HEK293 (cell line): ENCODE measurements around the gene TTC7B.

ENCODE experiments used
- CTCF ChIA-PET: fragments of 350-600 bp; formaldehyde crosslinking; extraction: SDS; loops from one replicate; lab custom pipeline; 2021; ENCODE audit warnings: antibody characterized with exemption; lab: Yijun Ruan, JAX
- POLR2A ChIA-PET: fragments of 300-600 bp; formaldehyde crosslinking; extraction: SDS; loops from one replicate; lab custom pipeline; 2020; ENCODE audit warnings: antibody characterized with exemption, inconsistent platforms; lab: Yijun Ruan, JAX
- H3K27ac ChIP-seq: fragments of 200-500 bp; sonication (Bioruptor generic); 2 replicates; pipeline ENCODE4 v1.5.1; 2014; ENCODE audit warnings: low read depth, low read length, control low read depth, inconsistent platforms; ENCODE audit errors: extremely low read depth
- H3K36me3 ChIP-seq, 2 experiments: fragments of 200-500 bp in 1 of 2; sonication (Bioruptor generic) in 1 of 2; 1 replicate in 1 of 2; 2 replicates in 1 of 2; pipeline ENCODE4 v1.5.1; 2014 to 2017; ENCODE audit warnings: inconsistent platforms in 2 of 2, low read length in 2 of 2; ENCODE audit not compliant: control insufficient read depth in 2 of 2, insufficient read depth in 1 of 2
- H3K4me1 ChIP-seq: fragments of 200-500 bp; sonication (Bioruptor generic); 2 replicates; pipeline ENCODE4 v1.5.1; 2014; ENCODE audit warnings: mild to moderate bottlenecking, low read length, inconsistent platforms; ENCODE audit not compliant: control insufficient read depth, insufficient read depth
- H3K4me3 ChIP-seq: 2 replicates; pipeline ENCODE4 v1.5.1; 2011; ENCODE audit warnings: low read depth, mild to moderate bottlenecking, control low read depth, low read length, moderate library complexity
- H3K9me3 ChIP-seq: fragments of 200-500 bp; sonication (Bioruptor generic); 2 replicates; pipeline ENCODE4 v1.5.1; 2014; ENCODE audit warnings: low read depth, low read length, inconsistent platforms; ENCODE audit not compliant: control insufficient read depth, insufficient read depth
- EGR2 ChIP-seq: fragments of 450-650 bp; formaldehyde crosslinking; IDR thresholded peaks from 2 replicates; pipeline ENCODE4 v1.5.1; 2016; ENCODE audit warnings: low read depth, missing biosample characterization, missing genetic modification characterization
- GLI4 ChIP-seq: fragments of 450-650 bp; formaldehyde crosslinking; IDR thresholded peaks from 2 replicates; pipeline ENCODE4 v1.5.1; 2016; ENCODE audit warnings: missing biosample characterization, missing genetic modification characterization
- GLIS1 ChIP-seq: fragments of 450-650 bp; formaldehyde crosslinking; IDR thresholded peaks from 2 replicates; pipeline ENCODE4 v1.5.1; 2016; ENCODE audit warnings: missing biosample characterization, missing genetic modification characterization
- MZF1 ChIP-seq: fragments of 450-650 bp; formaldehyde crosslinking; IDR thresholded peaks from 2 replicates; pipeline ENCODE4 v1.5.1; 2017; ENCODE audit warnings: missing biosample characterization, missing genetic modification characterization, borderline replicate concordance
- REPIN1 ChIP-seq: fragments of 450-650 bp; formaldehyde crosslinking; IDR thresholded peaks from 2 replicates; pipeline ENCODE4 v1.5.1; 2017; ENCODE audit warnings: missing biosample characterization, missing genetic modification characterization, low read depth
- ZBTB20 ChIP-seq: fragments of 450-650 bp; formaldehyde crosslinking; IDR thresholded peaks from 2 replicates; pipeline ENCODE4 v1.5.1; 2016; ENCODE audit warnings: missing biosample characterization, missing genetic modification characterization
- ZBTB7A ChIP-seq: fragments of 450-650 bp; formaldehyde crosslinking; IDR thresholded peaks from 2 replicates; pipeline ENCODE4 v1.5.1; 2016; ENCODE audit warnings: low read depth, missing biosample characterization, missing genetic modification characterization
- ZFP3 ChIP-seq: fragments of 450-650 bp; formaldehyde crosslinking; IDR thresholded peaks from 2 replicates; pipeline ENCODE4 v1.5.1; 2016; ENCODE audit warnings: low read depth, missing biosample characterization, missing genetic modification characterization
- ZFP69B ChIP-seq: fragments of 450-650 bp; formaldehyde crosslinking; IDR thresholded peaks from 2 replicates; pipeline ENCODE4 v1.5.1; 2016; ENCODE audit warnings: missing biosample characterization, missing genetic modification characterization
- ZNF140 ChIP-seq: fragments of 450-650 bp; formaldehyde crosslinking; IDR thresholded peaks from 2 replicates; pipeline ENCODE4 v1.5.1; 2016; ENCODE audit warnings: missing biosample characterization, missing genetic modification characterization
- ZNF184 ChIP-seq: fragments of 450-650 bp; IDR thresholded peaks from 2 replicates; pipeline ENCODE4 v1.5.1; 2018; ENCODE audit warnings: missing biosample characterization, mild to moderate bottlenecking, missing genetic modification characterization
- ZNF266 ChIP-seq: fragments of 450-650 bp; formaldehyde crosslinking; IDR thresholded peaks from 2 replicates; pipeline ENCODE4 v1.5.1; 2016; ENCODE audit warnings: missing biosample characterization, missing genetic modification characterization, low read depth
- ZNF391 ChIP-seq: fragments of 450-650 bp; formaldehyde crosslinking; IDR thresholded peaks from 2 replicates; pipeline ENCODE4 v1.5.1; 2016; ENCODE audit warnings: low read depth, missing biosample characterization, missing genetic modification characterization, borderline replicate concordance
- ZNF596 ChIP-seq: fragments of 450-650 bp; IDR thresholded peaks from 2 replicates; pipeline ENCODE4 v1.5.0; 2018; ENCODE audit warnings: missing biosample characterization, mild to moderate bottlenecking, missing genetic modification characterization, moderate library complexity
- ZNF610 ChIP-seq: fragments of 450-650 bp; formaldehyde crosslinking; IDR thresholded peaks from 2 replicates; pipeline ENCODE4 v1.5.1; 2016; ENCODE audit warnings: missing biosample characterization, missing genetic modification characterization, borderline replicate concordance
- ZNF76 ChIP-seq: fragments of 450-650 bp; formaldehyde crosslinking; IDR thresholded peaks from 2 replicates; pipeline ENCODE4; 2016; ENCODE audit warnings: low read depth, missing biosample characterization, missing genetic modification characterization, borderline replicate concordance
- ZNF785 ChIP-seq: fragments of 450-650 bp; formaldehyde crosslinking; IDR thresholded peaks from 2 replicates; pipeline ENCODE4 v1.5.1; 2016; ENCODE audit warnings: missing biosample characterization, missing genetic modification characterization
- ZSCAN30 ChIP-seq: fragments of 450-650 bp; IDR thresholded peaks from 2 replicates; pipeline ENCODE4 v1.5.1; 2018; ENCODE audit warnings: missing biosample characterization, mild to moderate bottlenecking, missing genetic modification characterization, moderate library complexity
- TF ChIP-seq, protein P1 (sequence below): IDR thresholded peaks from 2 replicates; pipeline ENCODE4 v1.6.1; 2011; ENCODE audit warnings: mild to moderate bottlenecking, low read depth, low read length, borderline replicate concordance
- TF ChIP-seq, protein P2 (sequence below): fragments of 450-650 bp; formaldehyde crosslinking; IDR thresholded peaks from 2 replicates; pipeline ENCODE4 v1.5.1; 2016; ENCODE audit warnings: missing biosample characterization, missing genetic modification characterization
- TF ChIP-seq, protein P3 (sequence below): fragments of 450-650 bp; formaldehyde crosslinking; IDR thresholded peaks from 2 replicates; pipeline ENCODE4 v1.5.1; 2016; ENCODE audit warnings: missing biosample characterization, missing genetic modification characterization, low read depth
- TF ChIP-seq, protein P4 (sequence below): fragments of 450-650 bp; formaldehyde crosslinking; IDR thresholded peaks from 2 replicates; pipeline ENCODE4 v1.5.1; 2016; ENCODE audit warnings: missing biosample characterization, missing genetic modification characterization
- TF ChIP-seq, protein P5 (sequence below): fragments of 450-650 bp; formaldehyde crosslinking; IDR thresholded peaks from 2 replicates; pipeline ENCODE4 v1.5.1; 2016; ENCODE audit warnings: missing biosample characterization, missing genetic modification characterization
- TF ChIP-seq, protein P6 (sequence below): fragments of 450-650 bp; formaldehyde crosslinking; IDR thresholded peaks from 2 replicates; pipeline ENCODE4 v1.5.1; 2016; ENCODE audit warnings: missing biosample characterization, missing genetic modification characterization

TTC7B gene

DNA sequence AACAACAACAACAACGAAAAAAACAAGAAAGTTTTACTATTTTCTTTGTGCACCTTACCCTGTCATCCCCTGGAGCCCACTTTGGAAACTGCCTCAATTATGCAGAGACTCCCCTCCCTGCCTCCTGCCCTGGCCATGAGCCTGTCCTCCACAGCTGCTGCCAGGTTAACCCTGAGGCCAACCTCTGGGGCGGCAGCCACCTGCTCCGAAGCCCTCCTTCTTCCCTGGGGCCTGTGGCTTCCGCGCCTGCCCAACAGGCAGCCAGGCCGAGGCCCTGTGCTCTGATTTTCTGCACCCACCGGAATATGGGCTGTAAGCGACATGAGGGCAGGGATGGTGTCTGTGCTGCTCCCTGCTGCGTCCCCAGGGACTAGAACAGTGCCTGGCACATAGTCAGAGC is 236.4 kb downstream of the TTC7B start:
- Histone ChIP-seq H3K4me3 (no peak overlapping the region), H3K36me3 (peaks cover 0 to 18% of the 10 kb centered on the region in 2 experiments; a peak in 2 of 3 replicates), H3K4me1 (no peaks in the 10 kb centered on the region), H3K9me3 (no peaks in the 10 kb centered on the region), H3K27ac (no peak overlapping the region)
- ChIA-PET CTCF (no interaction called here), POLR2A (no interaction called here)
- no peak for TF ChIP-seq ZBTB7A (tag by site-specific recombination)
- TF ChIP-seq, protein P1, sequence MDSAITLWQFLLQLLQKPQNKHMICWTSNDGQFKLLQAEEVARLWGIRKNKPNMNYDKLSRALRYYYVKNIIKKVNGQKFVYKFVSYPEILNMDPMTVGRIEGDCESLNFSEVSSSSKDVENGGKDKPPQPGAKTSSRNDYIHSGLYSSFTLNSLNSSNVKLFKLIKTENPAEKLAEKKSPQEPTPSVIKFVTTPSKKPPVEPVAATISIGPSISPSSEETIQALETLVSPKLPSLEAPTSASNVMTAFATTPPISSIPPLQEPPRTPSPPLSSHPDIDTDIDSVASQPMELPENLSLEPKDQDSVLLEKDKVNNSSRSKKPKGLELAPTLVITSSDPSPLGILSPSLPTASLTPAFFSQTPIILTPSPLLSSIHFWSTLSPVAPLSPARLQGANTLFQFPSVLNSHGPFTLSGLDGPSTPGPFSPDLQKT, result no peak
- no peak for TF ChIP-seq ZFP69B
- TF ChIP-seq REPIN1 (tag by site-specific recombination), result no peak
- no peak for TF ChIP-seq EGR2 (tag by site-specific recombination)
- no peak for TF ChIP-seq ZNF184 (tag by site-specific recombination)
- no peak for TF ChIP-seq ZNF596 (tag by site-specific recombination)
- TF ChIP-seq ZSCAN30 (tag by site-specific recombination), result no peak
- TF ChIP-seq GLIS1 (tag by site-specific recombination), result no peak
- TF ChIP-seq ZFP3 (tag by site-specific recombination), result no peak
- TF ChIP-seq, protein P2, sequence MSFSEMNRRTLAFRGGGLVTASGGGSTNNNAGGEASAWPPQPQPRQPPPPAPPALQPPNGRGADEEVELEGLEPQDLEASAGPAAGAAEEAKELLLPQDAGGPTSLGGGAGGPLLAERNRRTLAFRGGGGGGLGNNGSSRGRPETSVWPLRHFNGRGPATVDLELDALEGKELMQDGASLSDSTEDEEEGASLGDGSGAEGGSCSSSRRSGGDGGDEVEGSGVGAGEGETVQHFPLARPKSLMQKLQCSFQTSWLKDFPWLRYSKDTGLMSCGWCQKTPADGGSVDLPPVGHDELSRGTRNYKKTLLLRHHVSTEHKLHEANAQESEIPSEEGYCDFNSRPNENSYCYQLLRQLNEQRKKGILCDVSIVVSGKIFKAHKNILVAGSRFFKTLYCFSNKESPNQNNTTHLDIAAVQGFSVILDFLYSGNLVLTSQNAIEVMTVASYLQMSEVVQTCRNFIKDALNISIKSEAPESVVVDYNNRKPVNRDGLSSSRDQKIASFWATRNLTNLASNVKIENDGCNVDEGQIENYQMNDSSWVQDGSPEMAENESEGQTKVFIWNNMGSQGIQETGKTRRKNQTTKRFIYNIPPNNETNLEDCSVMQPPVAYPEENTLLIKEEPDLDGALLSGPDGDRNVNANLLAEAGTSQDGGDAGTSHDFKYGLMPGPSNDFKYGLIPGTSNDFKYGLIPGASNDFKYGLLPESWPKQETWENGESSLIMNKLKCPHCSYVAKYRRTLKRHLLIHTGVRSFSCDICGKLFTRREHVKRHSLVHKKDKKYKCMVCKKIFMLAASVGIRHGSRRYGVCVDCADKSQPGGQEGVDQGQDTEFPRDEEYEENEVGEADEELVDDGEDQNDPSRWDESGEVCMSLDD (tag by site-specific recombination), result no peak
- no peak for TF ChIP-seq ZBTB20 (tag by site-specific recombination)
- TF ChIP-seq ZNF76, result no peak
- TF ChIP-seq, protein P3, sequence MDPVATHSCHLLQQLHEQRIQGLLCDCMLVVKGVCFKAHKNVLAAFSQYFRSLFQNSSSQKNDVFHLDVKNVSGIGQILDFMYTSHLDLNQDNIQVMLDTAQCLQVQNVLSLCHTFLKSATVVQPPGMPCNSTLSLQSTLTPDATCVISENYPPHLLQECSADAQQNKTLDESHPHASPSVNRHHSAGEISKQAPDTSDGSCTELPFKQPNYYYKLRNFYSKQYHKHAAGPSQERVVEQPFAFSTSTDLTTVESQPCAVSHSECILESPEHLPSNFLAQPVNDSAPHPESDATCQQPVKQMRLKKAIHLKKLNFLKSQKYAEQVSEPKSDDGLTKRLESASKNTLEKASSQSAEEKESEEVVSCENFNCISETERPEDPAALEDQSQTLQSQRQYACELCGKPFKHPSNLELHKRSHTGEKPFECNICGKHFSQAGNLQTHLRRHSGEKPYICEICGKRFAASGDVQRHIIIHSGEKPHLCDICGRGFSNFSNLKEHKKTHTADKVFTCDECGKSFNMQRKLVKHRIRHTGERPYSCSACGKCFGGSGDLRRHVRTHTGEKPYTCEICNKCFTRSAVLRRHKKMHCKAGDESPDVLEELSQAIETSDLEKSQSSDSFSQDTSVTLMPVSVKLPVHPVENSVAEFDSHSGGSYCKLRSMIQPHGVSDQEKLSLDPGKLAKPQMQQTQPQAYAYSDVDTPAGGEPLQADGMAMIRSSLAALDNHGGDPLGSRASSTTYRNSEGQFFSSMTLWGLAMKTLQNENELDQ (tag by site-specific recombination), result no peak

DNA sequence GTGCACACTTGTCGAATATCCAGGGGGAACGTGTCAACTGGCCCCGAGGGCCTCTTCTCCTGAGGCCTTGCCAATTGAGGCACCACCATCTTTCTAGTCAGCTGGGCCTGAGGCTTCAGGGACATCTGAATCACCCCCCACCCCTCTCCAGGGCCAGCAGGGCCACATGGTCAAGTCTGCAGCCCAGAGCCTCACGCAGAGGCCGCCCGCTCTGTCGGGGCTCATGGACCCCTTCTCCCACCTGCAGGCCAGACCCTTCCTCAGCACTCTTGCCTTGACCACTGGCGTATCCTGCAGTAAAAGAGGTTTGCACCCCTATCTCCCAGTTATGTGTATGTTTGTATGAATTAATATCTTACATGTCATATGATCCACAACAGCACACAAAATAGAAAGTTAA is 237.1 kb downstream of the TTC7B start:
- Histone ChIP-seq H3K4me1 (no peaks in the 10 kb centered on the region), H3K36me3 (peaks cover 0 to 18% of the 10 kb centered on the region in 2 experiments; a peak in 2 of 3 replicates), H3K9me3 (no peaks in the 10 kb centered on the region), H3K27ac (no peak overlapping the region), H3K4me3 (no peak overlapping the region)
- CTCF ChIA-PET, result no interaction called here
- POLR2A ChIA-PET, result no interaction called here
- TF ChIP-seq ZNF610 (tag by site-specific recombination) (no peak), ZNF140 (no peak), ZNF391 (tag by site-specific recombination) (no peak), ZNF266 (tag by site-specific recombination) (no peak), ZFP69B (no peak), MZF1 (tag by site-specific recombination) (no peak), GLI4 (tag by site-specific recombination) (no peak), ZNF785 (tag by site-specific recombination) (no peak)
- TF ChIP-seq, protein P4, sequence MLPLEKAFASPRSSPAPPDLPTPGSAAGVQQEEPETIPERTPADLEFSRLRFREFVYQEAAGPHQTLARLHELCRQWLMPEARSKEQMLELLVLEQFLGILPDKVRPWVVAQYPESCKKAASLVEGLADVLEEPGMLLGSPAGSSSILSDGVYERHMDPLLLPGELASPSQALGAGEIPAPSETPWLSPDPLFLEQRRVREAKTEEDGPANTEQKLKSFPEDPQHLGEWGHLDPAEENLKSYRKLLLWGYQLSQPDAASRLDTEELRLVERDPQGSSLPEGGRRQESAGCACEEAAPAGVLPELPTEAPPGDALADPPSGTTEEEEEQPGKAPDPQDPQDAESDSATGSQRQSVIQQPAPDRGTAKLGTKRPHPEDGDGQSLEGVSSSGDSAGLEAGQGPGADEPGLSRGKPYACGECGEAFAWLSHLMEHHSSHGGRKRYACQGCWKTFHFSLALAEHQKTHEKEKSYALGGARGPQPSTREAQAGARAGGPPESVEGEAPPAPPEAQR, result no peak
- TF ChIP-seq, protein P5, sequence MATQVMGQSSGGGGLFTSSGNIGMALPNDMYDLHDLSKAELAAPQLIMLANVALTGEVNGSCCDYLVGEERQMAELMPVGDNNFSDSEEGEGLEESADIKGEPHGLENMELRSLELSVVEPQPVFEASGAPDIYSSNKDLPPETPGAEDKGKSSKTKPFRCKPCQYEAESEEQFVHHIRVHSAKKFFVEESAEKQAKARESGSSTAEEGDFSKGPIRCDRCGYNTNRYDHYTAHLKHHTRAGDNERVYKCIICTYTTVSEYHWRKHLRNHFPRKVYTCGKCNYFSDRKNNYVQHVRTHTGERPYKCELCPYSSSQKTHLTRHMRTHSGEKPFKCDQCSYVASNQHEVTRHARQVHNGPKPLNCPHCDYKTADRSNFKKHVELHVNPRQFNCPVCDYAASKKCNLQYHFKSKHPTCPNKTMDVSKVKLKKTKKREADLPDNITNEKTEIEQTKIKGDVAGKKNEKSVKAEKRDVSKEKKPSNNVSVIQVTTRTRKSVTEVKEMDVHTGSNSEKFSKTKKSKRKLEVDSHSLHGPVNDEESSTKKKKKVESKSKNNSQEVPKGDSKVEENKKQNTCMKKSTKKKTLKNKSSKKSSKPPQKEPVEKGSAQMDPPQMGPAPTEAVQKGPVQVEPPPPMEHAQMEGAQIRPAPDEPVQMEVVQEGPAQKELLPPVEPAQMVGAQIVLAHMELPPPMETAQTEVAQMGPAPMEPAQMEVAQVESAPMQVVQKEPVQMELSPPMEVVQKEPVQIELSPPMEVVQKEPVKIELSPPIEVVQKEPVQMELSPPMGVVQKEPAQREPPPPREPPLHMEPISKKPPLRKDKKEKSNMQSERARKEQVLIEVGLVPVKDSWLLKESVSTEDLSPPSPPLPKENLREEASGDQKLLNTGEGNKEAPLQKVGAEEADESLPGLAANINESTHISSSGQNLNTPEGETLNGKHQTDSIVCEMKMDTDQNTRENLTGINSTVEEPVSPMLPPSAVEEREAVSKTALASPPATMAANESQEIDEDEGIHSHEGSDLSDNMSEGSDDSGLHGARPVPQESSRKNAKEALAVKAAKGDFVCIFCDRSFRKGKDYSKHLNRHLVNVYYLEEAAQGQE (tag by site-specific recombination), result no peak
- TF ChIP-seq, protein P6, sequence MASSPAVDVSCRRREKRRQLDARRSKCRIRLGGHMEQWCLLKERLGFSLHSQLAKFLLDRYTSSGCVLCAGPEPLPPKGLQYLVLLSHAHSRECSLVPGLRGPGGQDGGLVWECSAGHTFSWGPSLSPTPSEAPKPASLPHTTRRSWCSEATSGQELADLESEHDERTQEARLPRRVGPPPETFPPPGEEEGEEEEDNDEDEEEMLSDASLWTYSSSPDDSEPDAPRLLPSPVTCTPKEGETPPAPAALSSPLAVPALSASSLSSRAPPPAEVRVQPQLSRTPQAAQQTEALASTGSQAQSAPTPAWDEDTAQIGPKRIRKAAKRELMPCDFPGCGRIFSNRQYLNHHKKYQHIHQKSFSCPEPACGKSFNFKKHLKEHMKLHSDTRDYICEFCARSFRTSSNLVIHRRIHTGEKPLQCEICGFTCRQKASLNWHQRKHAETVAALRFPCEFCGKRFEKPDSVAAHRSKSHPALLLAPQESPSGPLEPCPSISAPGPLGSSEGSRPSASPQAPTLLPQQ (tag by site-specific recombination), result no peak
